Tibial artery (tissue), 4 donors: ENCODE results near the gene THSD4.
"Not testable (repeated sequence)": the region's sequence is repeated elsewhere in the genome, so short reads cannot be mapped to it uniquely, and the experiment has no call there.

Source experiments
- DNase-seq, 2 donors: peaks; one replicate each; pipeline ENCODE4 v3.0.0-alpha.2; 2019
- H3K27ac ChIP-seq, 2 donors: fragments of 200-600 bp; sonication (generic) in 1 of 2; 1 replicate in 1 of 2; 2 replicates in 1 of 2; pipeline ENCODE4 v1.5.1; 2018 to 2019; ENCODE audit warnings: mild to moderate bottlenecking in 1 of 2
- H3K27me3 ChIP-seq, 2 donors: fragments of 200-600 bp; sonication (generic) in 1 of 2; one replicate each; pipeline versions ENCODE4 v1.5.1 to v1.6.0; 2016 to 2019
- H3K36me3 ChIP-seq, 3 donors: fragments of 200-600 bp; sonication (generic) in 2 of 3; one replicate each; pipeline ENCODE4 v1.5.1; 2016 to 2019; ENCODE audit warnings: mild to moderate bottlenecking in 2 of 3
- H3K4me1 ChIP-seq, 4 donors: fragments of 200-600 bp; sonication (generic) in 2 of 4; 1 replicate in 3 of 4; 2 replicates in 1 of 4; pipeline ENCODE4 v1.5.1; 2016 to 2019
- H3K4me3 ChIP-seq, 2 donors: fragments of 200-600 bp; sonication (generic) in 1 of 2; 1 replicate in 1 of 2; 2 replicates in 1 of 2; pipeline ENCODE4 v1.5.1; 2018 to 2019; ENCODE audit warnings: mild to moderate bottlenecking in 2 of 2
- H3K9me3 ChIP-seq, 3 donors: fragments of 200-600 bp; sonication (generic) in 1 of 3; one replicate each; pipeline ENCODE4 v1.5.1; 2016 to 2019
- CTCF ChIP-seq, 2 experiments: fragments of 200-600 bp in 1 of 2; fragments of 450-650 bp in 1 of 2; IDR thresholded peaks; one replicate each; pipeline ENCODE4 v1.5.1; 2017 to 2019; ENCODE audit warnings: antibody characterized with exemption in 2 of 2, mild to moderate bottlenecking in 1 of 2, moderate library complexity in 1 of 2
- intact Hi-C: fragments of 100-400 bp; cut with DNase I; formaldehyde crosslinking; loops from one replicate; pipeline ENCODE4 v1.15.0; 2023; ENCODE audit warnings: low total_unique reads

THSD4 gene

DNA sequence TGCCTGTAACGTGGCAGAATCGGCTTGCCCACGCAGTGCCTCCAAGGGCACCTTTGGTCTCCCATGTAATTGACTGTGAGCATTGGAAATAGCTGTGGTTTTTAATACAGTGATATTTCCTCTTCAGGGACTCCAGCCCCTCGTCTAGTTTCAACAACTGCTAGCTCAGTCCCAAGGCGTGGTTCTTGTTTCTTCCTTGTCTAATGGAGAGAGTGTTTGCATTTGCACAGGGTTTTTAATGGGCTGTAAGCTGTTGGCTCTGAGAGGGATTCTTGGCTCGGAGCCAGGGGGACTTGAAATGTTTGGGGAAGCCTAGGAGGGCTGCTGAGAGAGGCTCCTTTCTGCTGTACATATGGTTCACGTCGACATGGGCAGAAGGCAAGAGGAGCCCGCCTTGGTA lies 86.2 kb downstream of the THSD4 start:
- TF ChIP-seq CTCF (IDR thresholded peaks at IDR 0.05), result no peak
- H3K36me3 ChIP-seq, result no peaks in the 10 kb centered on the region
- no peak overlapping the region for H3K27ac ChIP-seq
- no peak for DNase-seq
- H3K27me3 ChIP-seq, result no peaks in the 10 kb centered on the region
- H3K9me3 ChIP-seq, result no peaks in the 10 kb centered on the region
- intact Hi-C loops, result no loop called here
- no peak overlapping the region for H3K4me3 ChIP-seq
- H3K4me1 ChIP-seq, result peaks cover 0 to 18% (median 13%) of the 10 kb centered on the region in 4 donors

GRCh38 chr15:71202712-71203111 lies 87.4 kb downstream of the THSD4 start:
- H3K4me1 ChIP-seq, result peaks cover 0 to 16% (median 13%) of the 10 kb centered on the region in 4 donors
- no peaks in the 10 kb centered on the region for H3K36me3 ChIP-seq
- intact Hi-C loops, result no loop called here
- no peak for TF ChIP-seq CTCF (IDR thresholded peaks at IDR 0.05)
- DNase-seq, result no peak
- H3K4me3 ChIP-seq, result no peak overlapping the region
- no peak overlapping the region for H3K27ac ChIP-seq
- no peaks in the 10 kb centered on the region for H3K9me3 ChIP-seq
- no peaks in the 10 kb centered on the region for H3K27me3 ChIP-seq

- Histone ChIP-seq H3K4me3 (no peak overlapping the region), H3K27me3 (no peaks in the 10 kb centered on the region), H3K9me3 (no peaks in the 10 kb centered on the region), H3K4me1 (peaks cover 0 to 14% (median 4%) of the 10 kb centered on the region in 4 donors), H3K27ac (no peak overlapping the region), H3K36me3 (no peaks in the 10 kb centered on the region)
- no peak for TF ChIP-seq CTCF (IDR thresholded peaks at IDR 0.05)
- intact Hi-C loops, result no loop called here
- DNase-seq, result no peak
These were observed 88.6 kb downstream of the THSD4 start for GRCh38 chr15:71203586-71204474.

- no peak overlapping the region for H3K4me3 ChIP-seq
- DNase-seq, result no peak
- TF ChIP-seq CTCF (IDR thresholded peaks at IDR 0.05), result no peak
- H3K27me3 ChIP-seq, result no peaks in the 10 kb centered on the region
- peaks cover 0 to 21% (median 7%) of the 10 kb centered on the region in 4 donors for H3K4me1 ChIP-seq
- H3K36me3 ChIP-seq, result no peaks in the 10 kb centered on the region
- no peaks in the 10 kb centered on the region for H3K9me3 ChIP-seq
- no peak overlapping the region for H3K27ac ChIP-seq
- intact Hi-C loops, result no loop called here
These were observed 91.9 kb downstream of the THSD4 start for GRCh38 chr15:71207141-71207540.

- no peaks in the 10 kb centered on the region for H3K36me3 ChIP-seq
- peaks cover 0 to 29% (median 9%) of the 10 kb centered on the region in 4 donors for H3K4me1 ChIP-seq
- intact Hi-C loops, result no loop called here
- TF ChIP-seq CTCF (IDR thresholded peaks at IDR 0.05), result no peak
- peak overlapping the region; percentile 30 to 34 for H3K4me3 ChIP-seq
- no peaks in the 10 kb centered on the region for H3K9me3 ChIP-seq
- H3K27ac ChIP-seq, result peak overlapping the region; percentile 34 to 47
- H3K27me3 ChIP-seq, result no peaks in the 10 kb centered on the region
- no peak for DNase-seq
These were observed 96.9 kb downstream of the THSD4 start for GRCh38 chr15:71212146-71212545.

DNA sequence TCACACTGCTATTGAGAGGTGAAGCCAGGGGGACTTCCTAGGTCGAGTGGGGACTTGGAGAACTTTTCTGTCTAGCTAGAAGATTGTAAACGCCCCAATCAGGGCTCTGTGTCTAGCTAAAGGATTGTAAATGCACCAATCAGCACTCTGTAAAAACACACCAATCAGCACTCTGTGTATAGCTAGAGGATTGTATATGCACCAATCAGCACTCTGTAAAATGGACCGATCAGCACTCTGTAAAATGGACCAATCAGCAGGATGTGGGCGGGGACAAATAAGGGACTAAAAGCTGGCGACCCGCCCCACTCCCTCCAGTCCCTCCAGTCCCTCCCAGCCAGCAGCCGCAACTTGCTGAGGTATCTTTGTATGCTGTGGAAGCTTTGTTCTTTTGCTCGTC lies 98.7 kb downstream of the THSD4 start:
- H3K27me3 ChIP-seq, H3K27ac ChIP-seq, H3K4me3 ChIP-seq, H3K9me3 ChIP-seq, intact Hi-C loops, H3K36me3 ChIP-seq, DNase-seq: not testable (repeated sequence)
- H3K4me1 ChIP-seq, result peaks cover 0 to 32% (median 19%) of the 10 kb centered on the region in 4 donors
